Activated CD8-positive, alpha-beta memory T cell treated with anti-CD3 and anti-CD28 coated beads, Interleukin-2, amount 50 U/mL, for 1 hour (primary cell): ENCODE results near the gene TFB2M.
"Not testable (repeated sequence)": the region's sequence is repeated elsewhere in the genome, so short reads cannot be mapped to it uniquely, and the experiment has no call there.

Experiments used
- DNase-seq: peaks from one replicate; pipeline ENCODE4 v3.0.0-alpha.2; 2020; ENCODE audit errors: extremely low read depth

Gene TFB2M, protein sequence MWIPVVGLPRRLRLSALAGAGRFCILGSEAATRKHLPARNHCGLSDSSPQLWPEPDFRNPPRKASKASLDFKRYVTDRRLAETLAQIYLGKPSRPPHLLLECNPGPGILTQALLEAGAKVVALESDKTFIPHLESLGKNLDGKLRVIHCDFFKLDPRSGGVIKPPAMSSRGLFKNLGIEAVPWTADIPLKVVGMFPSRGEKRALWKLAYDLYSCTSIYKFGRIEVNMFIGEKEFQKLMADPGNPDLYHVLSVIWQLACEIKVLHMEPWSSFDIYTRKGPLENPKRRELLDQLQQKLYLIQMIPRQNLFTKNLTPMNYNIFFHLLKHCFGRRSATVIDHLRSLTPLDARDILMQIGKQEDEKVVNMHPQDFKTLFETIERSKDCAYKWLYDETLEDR

DNA sequence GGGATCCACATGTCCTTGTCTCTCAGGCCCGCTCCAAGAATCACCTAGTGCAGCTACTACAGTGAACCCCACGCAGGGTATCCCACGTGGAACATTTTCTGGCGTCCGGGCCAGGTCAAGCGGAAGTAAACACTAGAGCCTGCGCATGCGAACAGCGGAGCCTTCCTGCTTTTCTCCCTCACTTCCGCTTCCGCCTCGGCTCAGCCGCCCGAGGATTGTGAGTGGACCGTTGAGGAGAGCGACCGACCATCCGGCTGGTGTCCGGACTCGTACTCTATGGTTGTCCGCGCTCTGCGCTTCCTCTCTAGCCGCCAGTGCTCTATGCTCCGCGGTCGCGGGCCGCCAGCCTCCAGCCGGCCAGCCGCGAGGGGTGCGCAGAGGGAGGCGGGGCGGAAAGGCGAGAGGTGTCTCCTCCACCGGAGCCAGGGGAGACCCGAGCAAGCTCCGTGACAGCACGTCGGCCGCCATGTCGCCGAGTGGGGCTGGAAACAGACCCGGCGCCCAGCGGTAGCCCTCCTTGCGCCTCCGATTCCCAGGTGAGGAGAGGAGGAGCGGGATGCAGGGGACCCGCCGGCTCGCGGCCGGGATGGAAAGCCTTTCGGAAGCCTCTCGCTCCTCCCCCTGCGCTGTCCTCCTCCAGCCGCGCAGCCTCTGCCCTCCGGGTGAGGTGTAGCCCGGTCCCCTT is at the start of gene TFB2M, which contains the start of gene CNST:
TSS of gene TFB2M (minus strand) at position 134 of the 685 bp plus-strand sequence. CDS start at position 11, 123 bp downstream.
TSS of gene CNST (plus strand) at position 329 of the 685 bp plus-strand sequence. CDS start 25,107 bp downstream, outside the sequence.
- DNase-seq: peak; percentile 74

GRCh38 chr1:246613096-246613758 is 47.2 kb upstream of the TFB2M start:
- DNase-seq: no peak

DNA sequence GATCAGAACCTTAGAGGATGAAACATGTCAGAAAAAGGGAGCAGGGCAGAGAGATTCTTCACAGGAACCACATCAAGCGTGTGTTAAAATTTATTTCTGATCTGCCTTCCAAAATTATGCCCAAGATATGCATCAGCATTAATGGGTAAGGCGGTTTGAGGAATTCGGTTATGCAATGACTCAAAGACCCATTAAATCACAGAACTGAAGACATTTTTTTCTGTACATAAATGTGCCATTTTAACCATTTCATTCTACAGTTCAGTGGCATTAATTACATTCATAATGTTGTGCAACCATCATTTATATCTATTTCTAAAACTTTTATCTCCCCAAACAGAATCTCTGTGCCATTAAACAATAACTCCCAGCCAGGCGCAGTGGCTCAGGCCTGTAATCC is 43.6 kb upstream of the TFB2M start:
- no peak for DNase-seq

GRCh38 chr1:246608616-246609376 is 42.7 kb upstream of the TFB2M start:
- no peak for DNase-seq

GRCh38 chr1:246607462-246607861 is 41.4 kb upstream of the TFB2M start:
- DNase-seq: no peak

DNA sequence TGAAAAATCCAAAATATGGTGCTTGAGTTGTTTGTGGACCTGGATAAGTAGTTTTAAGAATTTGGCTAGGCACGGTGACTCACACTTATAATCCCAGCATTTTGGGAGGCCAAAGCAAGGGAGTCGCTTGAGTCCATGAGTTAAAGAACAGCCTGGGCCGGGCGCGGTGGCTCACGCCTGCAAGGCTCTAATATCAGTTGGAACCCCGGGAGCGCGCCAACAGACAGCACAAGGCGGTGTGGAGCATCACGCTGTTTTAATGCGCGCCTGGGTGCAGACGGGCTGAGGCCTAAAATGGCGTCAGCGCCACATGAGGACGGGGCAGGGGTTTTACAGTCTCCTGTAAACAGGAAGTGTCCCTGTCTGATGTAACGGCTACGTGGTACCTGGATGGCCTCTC is 39.2 kb upstream of the TFB2M start:
- not testable (repeated sequence) for DNase-seq

DNA sequence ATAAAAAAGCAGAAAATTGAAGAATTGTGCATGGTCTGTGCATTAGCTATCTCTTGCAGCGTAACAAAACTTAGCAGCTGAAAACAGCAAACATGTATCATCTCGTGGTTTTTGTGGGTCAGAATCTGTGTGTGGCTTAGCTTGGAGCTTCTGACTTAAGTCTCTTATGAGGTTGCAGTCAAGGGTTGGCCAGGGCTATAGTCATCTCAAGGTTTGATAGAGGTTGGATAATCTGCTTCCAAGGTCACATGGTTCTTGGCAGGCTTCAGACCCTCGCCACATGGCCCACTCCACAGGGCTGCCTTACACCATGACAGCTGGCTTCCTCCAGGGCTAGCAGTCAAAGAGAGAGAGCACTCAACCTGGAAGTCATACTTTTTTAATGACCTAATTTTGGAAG is 36.1 kb upstream of the TFB2M start:
- DNase-seq: no peak

GRCh38 chr1:246600579-246600978 is 34.5 kb upstream of the TFB2M start:
- no peak for DNase-seq

DNA sequence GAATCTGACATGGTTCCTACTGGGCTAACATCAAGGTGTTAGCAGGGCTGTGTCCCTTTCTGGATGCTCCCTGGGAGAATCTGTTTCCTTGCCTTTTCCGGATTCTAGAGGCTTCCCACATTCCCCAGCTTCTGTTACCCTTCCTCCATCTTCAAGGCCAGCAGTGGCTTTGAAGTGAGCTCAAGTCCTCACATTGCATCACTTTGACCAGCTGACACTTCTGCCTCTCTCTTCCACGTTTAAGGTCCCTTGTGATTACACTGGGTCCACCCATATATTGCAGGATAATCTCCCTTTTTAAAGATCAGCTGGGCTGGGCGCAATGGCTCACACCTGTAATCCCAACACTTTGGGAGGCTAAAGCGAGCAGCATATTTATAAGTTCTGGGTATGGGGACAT is 33.3 kb upstream of the TFB2M start:
- no peak for DNase-seq

GRCh38 chr1:246597971-246598370 is 31.9 kb upstream of the TFB2M start:
- no peak for DNase-seq

DNA sequence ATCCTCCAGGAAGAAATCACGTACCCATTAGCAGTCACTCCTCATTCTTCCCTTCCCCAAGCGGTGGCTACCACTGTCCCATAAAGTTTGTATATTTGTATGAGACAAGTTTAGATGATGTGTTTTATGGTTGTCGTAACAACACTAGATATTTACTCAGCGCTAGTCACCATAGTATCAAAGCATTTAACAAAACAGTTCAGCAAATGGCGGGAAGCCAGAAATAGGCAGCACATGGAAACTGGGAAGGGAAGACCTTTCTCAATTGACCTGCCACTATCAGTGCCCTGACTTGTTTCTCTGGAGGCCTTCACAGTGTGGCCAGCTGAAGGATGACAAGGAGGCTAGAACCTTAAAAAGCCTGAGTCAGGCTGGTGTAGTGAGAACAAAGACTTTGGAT is 31.3 kb upstream of the TFB2M start:
- DNase-seq: no peak

- no peak for DNase-seq
These were observed 29.1 kb upstream of the TFB2M start for GRCh38 chr1:246595146-246595545.

DNA sequence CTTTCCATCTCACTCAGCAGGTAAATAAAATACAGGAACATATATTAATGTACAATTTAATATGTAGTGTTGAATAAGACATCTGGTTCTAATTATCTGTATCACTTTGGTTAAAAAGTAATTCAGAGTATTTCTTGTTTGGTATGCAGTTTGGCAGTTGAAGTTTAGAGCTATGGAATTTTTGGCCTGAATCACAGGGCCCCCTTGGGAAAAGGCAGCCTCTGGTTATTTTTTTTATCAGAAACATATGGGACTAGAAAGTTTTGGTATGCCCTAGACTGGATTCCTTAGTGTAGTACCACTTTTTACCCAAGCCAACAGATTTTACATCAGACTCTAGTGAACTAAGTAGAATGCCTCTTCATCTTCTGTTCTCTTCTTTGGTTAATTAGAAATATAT is 26.6 kb upstream of the TFB2M start:
- DNase-seq: no peak

DNA sequence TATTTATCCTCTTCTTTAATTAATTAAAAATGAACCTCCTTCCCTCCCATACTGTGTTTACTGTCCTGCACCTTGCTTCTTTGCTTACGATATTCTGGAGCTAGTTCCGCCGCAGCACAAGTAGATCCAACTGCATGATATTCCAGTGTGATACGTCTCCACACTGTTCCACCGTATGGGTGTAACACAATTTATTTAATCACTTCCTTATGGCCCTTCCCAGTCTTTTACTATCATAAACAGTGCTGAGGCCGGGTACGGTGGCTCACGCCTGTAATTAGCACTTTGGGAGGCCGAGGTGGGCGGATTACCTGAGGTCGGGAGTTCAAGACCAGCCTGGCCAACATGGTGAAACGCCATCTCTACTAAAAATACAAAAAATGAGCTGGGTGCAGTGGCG is 25.9 kb upstream of the TFB2M start:
- DNase-seq: no peak

DNA sequence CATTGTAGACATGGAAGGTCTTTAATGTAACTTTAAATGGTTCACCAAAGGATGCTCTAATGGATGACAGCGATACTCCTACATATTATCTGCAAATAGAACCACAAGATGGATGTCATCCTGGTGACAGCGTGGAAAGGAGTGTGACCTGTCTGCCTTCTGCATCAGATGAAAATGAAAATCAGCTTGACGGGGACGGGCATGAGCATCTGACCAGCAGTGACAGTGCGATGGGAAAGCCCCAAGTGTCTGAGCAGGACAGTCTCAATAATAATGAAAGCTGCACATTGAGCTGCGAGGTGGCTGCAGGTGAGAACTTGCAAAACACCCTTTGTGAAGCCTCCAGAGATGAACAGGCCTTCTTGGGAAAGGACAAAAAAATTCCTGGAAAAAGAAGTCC is 25.4 kb upstream of the TFB2M start:
- no peak for DNase-seq

DNA sequence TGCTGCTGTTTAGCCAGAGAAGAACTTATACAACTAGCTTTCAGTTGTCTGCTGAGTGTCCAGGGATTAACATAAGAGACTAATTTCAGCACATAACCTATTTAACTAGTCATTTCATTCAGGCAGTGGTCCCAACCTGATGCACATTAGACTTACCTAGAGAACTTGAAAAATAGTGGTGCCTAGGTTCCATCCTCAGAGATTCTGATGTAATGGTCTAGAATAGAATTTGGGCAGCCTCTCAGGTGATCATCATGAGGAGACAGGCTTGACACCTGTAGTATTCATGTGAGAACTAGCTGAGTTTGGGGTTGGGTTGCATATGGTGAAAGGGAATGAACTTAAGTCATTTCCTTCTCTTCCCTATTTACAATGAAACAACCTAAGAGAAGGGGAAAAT is 25.0 kb upstream of the TFB2M start:
- no peak for DNase-seq

DNA sequence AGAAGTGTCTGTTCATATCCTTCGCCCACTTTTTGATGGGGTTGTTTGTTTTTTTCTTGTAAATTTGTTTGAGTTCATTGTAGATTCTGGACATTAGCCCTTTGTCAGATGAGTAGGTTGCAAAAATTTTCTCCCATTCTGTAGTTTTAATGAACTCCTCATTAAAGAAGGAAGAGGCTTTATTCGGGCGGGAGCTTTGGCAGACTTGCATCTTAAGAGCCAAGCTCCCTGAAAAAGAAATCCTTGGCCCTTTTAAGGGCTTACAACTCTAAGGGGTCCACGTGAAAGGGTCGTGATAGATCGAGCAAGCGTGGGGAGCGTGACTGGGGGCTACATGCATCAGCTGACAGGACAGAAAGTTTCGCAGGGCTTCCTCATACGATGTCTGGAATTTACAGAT is 23.9 kb upstream of the TFB2M start:
- not testable (repeated sequence) for DNase-seq

GRCh38 chr1:246588159-246588721 is 22.2 kb upstream of the TFB2M start:
- DNase-seq: no peak

GRCh38 chr1:246587606-246588005 is 21.5 kb upstream of the TFB2M start:
- no peak for DNase-seq

DNA sequence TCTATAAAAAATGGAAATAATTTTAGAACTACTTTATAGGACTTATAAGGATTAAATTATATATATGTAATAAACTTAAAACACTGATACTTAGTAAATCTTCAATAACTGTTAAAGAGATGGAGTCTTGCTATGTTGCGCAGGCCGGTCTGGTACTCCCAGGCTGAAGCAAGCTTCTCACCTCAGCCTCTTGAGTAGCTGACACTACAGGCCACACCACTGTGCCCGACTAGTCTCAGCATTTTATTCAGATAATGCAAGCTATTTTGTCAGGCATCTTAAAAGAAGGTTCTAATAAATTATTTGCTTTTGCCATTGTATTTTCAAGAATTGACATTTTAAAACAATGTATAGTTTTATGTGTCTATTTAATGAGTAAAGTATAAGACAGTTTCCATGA is 21.0 kb upstream of the TFB2M start:
- DNase-seq: no peak

- no peak for DNase-seq
These were observed 17.6 kb upstream of the TFB2M start for GRCh38 chr1:246583448-246584185.
